Measurements from ENCODE around the gene RASA3. TPM values are rescaled to one million over a fixed set of nuclear protein-coding genes. Genes with fewer than 3 reads are reported as not detected.
A peak's percentile ranks its signal among the peaks of the same experiment; 100 is the strongest.
"Not testable (repeated sequence)": the region's sequence is repeated elsewhere in the genome, so short reads cannot be mapped to it uniquely, and the experiment has no call there.

RASA3 gene
- total RNA-seq, 1 experiment from 2014 or later: 9.1 TPM

DNA sequence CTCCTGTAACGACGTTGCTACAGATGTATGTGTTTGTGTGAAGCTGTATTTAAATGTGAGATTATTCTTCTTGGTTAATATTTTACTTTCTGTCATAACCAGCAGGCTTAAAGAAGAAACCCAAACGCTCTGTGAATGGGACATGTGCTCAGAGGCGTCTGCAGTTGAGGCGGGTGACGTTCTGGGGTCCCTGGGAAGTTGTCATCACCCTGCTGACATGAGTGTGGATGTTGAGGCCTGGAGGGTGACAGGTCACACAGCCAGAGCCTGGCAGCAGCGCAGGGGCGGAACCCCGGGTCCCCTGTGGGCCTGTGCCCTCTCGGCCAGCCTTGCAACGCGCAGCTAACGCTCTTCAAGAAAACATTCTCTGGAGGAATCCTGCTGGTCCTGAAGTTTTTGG, 16.6 kb downstream of the RASA3 start:
- Histone ChIP-seq H3K27ac (ENCODE audit: low read length) (peak overlapping the region; percentile 80), H3K9me3 (ENCODE audit: low read length) (no peaks in the 10 kb centered on the region), H3K4me3 (ENCODE audit: low read length) (no peak overlapping the region), H3K79me2 (ENCODE audit: low read length) (peaks cover 28% of the 10 kb centered on the region), H2AFZ (ENCODE audit: low read length) (peak overlapping the region; percentile 68; the same call in 1 of the 2 replicates), H4K20me1 (ENCODE audit: low read length) (no peaks in the 10 kb centered on the region), H3K9me2 (replicated peaks; ENCODE audit: low read length) (no peaks in the 10 kb centered on the region), H3K9ac (ENCODE audit: low read length) (0 out of 2 replicates have a peak overlapping the region, but pooled peaks have one; percentile 29), H3K4me2 (ENCODE audit: low read length) (peak overlapping the region; percentile 69; the same call in 1 of the 2 replicates), H3K4me1 (ENCODE audit: insufficient read depth, low read length) (peaks cover 30% of the 10 kb centered on the region), H3F3A (ENCODE audit: low read length, unreplicated experiment) (no peaks in the 10 kb centered on the region), H3K36me3 (ENCODE audit: low read depth, low read length) (no peaks in the 10 kb centered on the region), H3K27me3 (ENCODE audit: low read length) (no peaks in the 10 kb centered on the region)
- BruUV-seq (replicated peaks): TSS peak; percentile 39
- DNase-seq: no peak
- intact Hi-C loops (cut with micrococcal nuclease): no loop called here
- ChIA-PET CTCF (no interaction called here), POLR2A (ENCODE audit: unreplicated experiment) (interaction anchor here (0.6 kb wide), 1 partner anchor 9 kb away, joined by 6 read pairs; no protein-coding TSS in a partner anchor)
- no peak for ATAC-seq
- TF ChIP-seq EZH2 (IDR thresholded peaks at IDR 0.05; ENCODE audit: low read length, unreplicated experiment) (no peak), EZH2phosphoT487 (IDR thresholded peaks at IDR 0.05; ENCODE audit: borderline replicate concordance, low read length) (no peak)
- TF ChIP-seq, protein P1, sequence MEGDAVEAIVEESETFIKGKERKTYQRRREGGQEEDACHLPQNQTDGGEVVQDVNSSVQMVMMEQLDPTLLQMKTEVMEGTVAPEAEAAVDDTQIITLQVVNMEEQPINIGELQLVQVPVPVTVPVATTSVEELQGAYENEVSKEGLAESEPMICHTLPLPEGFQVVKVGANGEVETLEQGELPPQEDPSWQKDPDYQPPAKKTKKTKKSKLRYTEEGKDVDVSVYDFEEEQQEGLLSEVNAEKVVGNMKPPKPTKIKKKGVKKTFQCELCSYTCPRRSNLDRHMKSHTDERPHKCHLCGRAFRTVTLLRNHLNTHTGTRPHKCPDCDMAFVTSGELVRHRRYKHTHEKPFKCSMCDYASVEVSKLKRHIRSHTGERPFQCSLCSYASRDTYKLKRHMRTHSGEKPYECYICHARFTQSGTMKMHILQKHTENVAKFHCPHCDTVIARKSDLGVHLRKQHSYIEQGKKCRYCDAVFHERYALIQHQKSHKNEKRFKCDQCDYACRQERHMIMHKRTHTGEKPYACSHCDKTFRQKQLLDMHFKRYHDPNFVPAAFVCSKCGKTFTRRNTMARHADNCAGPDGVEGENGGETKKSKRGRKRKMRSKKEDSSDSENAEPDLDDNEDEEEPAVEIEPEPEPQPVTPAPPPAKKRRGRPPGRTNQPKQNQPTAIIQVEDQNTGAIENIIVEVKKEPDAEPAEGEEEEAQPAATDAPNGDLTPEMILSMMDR (conservative IDR thresholded peaks at IDR 0.05; ENCODE audit: low read depth, low read length): 0 out of 2 replicates have a peak, but pooled peaks have one; percentile 12

DNA sequence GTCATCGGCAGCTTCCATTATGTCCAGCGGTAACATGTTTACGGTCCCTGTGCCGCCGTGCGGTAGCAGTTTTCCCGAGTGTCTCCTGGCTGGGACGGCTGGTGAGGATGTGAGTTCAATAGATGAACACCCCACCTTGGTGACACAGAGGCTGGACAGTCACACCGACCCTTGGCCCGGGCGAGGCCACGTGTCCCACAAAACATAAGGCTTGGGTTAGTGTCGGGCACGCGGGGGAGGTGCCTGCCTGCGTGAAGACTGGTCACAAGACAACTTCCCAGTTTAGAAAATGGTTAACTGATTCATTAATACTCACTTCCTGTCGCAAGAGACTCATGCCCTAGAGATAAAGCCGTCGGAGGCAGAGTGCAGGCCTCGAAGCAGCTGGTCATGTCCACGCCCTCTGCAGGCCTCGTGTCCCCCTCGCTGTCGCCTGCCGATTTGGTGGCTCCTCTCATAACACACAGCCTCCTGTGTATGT, 17.2 kb downstream of the RASA3 start:
- H3K9ac ChIP-seq (ENCODE audit: low read length): peak overlapping the region; percentile 55
- peaks cover 28% of the 10 kb centered on the region for H3K79me2 ChIP-seq (ENCODE audit: low read length)

DNA sequence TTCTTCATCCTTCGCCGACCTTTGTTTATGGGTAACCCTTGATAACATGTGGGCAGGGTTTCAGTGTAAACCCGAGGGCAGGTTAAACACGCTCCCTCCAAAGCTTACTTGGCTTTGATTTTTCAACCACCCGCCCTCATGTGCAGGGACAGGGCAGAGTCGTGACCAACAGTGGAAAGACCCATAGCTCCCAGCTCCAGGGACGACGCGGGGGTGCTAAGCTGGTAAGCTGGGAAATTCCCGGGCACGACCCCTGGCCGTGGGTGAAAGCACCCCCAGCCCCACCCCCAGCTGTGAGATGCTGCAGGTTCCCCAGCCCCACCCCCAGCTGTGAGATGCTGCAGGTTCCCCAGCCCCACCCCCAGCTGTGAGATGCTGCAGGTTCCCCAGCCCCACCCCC, 17.8 kb downstream of the RASA3 start:
- CTCF ChIA-PET; H3K27me3 ChIP-seq (ENCODE audit: low read length); H3K4me3 ChIP-seq (ENCODE audit: low read length); DNase-seq; H3K9me3 ChIP-seq (ENCODE audit: low read length); ATAC-seq; H3F3A ChIP-seq (ENCODE audit: low read length, unreplicated experiment); H2AFZ ChIP-seq (ENCODE audit: low read length); H3K36me3 ChIP-seq (ENCODE audit: low read depth, low read length); BruUV-seq (replicated peaks); H4K20me1 ChIP-seq (ENCODE audit: low read length); H3K9me2 ChIP-seq (replicated peaks; ENCODE audit: low read length); intact Hi-C loops (cut with micrococcal nuclease): not testable (repeated sequence)
- H3K4me1 ChIP-seq (ENCODE audit: insufficient read depth, low read length): peaks cover 30% of the 10 kb centered on the region
- H3K27ac ChIP-seq (ENCODE audit: low read length): peak overlapping the region; percentile 80
- H3K4me2 ChIP-seq (ENCODE audit: low read length): peak overlapping the region; percentile 69
- POLR2A ChIA-PET (ENCODE audit: unreplicated experiment): interaction anchor here (0.6 kb wide), 1 partner anchor 49 kb away, joined by 3 read pairs; no protein-coding TSS in a partner anchor
- peak overlapping the region; percentile 55; the same call in 1 of the 2 replicates for H3K9ac ChIP-seq (ENCODE audit: low read length)
- H3K79me2 ChIP-seq (ENCODE audit: low read length): peaks cover 28% of the 10 kb centered on the region

More for the DNA sequence above, 17.2 kb downstream of the RASA3 start:
- peak; percentile 80 for DNase-seq
- TF ChIP-seq EZH2 (IDR thresholded peaks at IDR 0.05; ENCODE audit: low read length, unreplicated experiment): no peak
- TF ChIP-seq, protein P1 (conservative IDR thresholded peaks at IDR 0.05; ENCODE audit: low read depth, low read length): peak; percentile 46
- TF ChIP-seq EZH2phosphoT487 (IDR thresholded peaks at IDR 0.05; ENCODE audit: borderline replicate concordance, low read length): 0 out of 2 replicates have a peak, but pooled peaks have one; percentile 37
- Histone ChIP-seq H3K4me1 (ENCODE audit: insufficient read depth, low read length) (peaks cover 30% of the 10 kb centered on the region), H4K20me1 (ENCODE audit: low read length) (no peaks in the 10 kb centered on the region), H3K4me3 (ENCODE audit: low read length) (peak overlapping the region; percentile 40; the same call in 1 of the 2 replicates), H3K4me2 (ENCODE audit: low read length) (peak overlapping the region; percentile 69), H3K9me2 (replicated peaks; ENCODE audit: low read length) (no peaks in the 10 kb centered on the region), H3F3A (ENCODE audit: low read length, unreplicated experiment) (no peaks in the 10 kb centered on the region), H3K27ac (ENCODE audit: low read length) (peak overlapping the region; percentile 80), H3K27me3 (ENCODE audit: low read length) (no peaks in the 10 kb centered on the region), H3K9me3 (ENCODE audit: low read length) (no peaks in the 10 kb centered on the region), H3K36me3 (ENCODE audit: low read depth, low read length) (no peaks in the 10 kb centered on the region), H2AFZ (ENCODE audit: low read length) (peak overlapping the region; percentile 68)
- ChIA-PET POLR2A (ENCODE audit: unreplicated experiment) (interaction anchor here (0.6 kb wide), 3 partner anchors 9 to 165 kb away, joined by 3 to 6 read pairs (median 3); no protein-coding TSS in a partner anchor), CTCF (no interaction called here)
- BruUV-seq (replicated peaks): no TSS peak
- ATAC-seq: peak; percentile 82
- intact Hi-C loops (cut with micrococcal nuclease): no loop called here
